SK-N-SH (cell line): ENCODE measurements around the gene NBL1. TPM values are rescaled to one million over a fixed set of nuclear protein-coding genes. Genes with fewer than 3 reads are reported as not detected.

Source experiments
- CTCF ChIA-PET: fragments of 300-600, 350-600 bp; formaldehyde crosslinking; extraction: SDS; loops from one replicate; lab custom pipeline; 2021; lab: Yijun Ruan, JAX
- POLR2A ChIA-PET: fragments of 350-600 bp; sonication (Branson Sonifier 250); formaldehyde crosslinking; extraction: SDS; loops from one replicate; lab custom pipeline; 2020; ENCODE audit warnings: antibody characterized with exemption, inconsistent platforms; lab: Yijun Ruan, JAX
- DNase-seq: peaks from one replicate; pipeline ENCODE4 v3.0.0; 2012
- H2AFZ ChIP-seq: fragments of 200-600 bp; sonication (generic); 2 replicates; pipeline ENCODE4 v1.8.1; 2016; ENCODE audit warnings: antibody characterized with exemption, mild to moderate bottlenecking, low read depth
- H3F3A ChIP-seq: fragments of 200-600 bp; sonication (generic); replicated peaks from 2 replicates; pipeline ENCODE3; 2016; ENCODE audit warnings: antibody characterized with exemption, mild to moderate bottlenecking; ENCODE audit not compliant: insufficient read depth
- H3K27ac ChIP-seq, 2 experiments: fragments of 200-500 bp in 1 of 2; fragments of 200-600 bp in 1 of 2; sonication (Bioruptor generic) in 1 of 2; sonication (generic), shearing (Covaris generic) in 1 of 2; 2 replicates each; pipeline versions ENCODE4 v1.5.1 to v1.6.1; 2014 to 2016; ENCODE audit warnings: low read depth in 2 of 2, inconsistent platforms in 1 of 2, low read length in 1 of 2, mild to moderate bottlenecking in 1 of 2, mixed read lengths in 1 of 2
- H3K27me3 ChIP-seq: fragments of 200-600 bp; sonication (generic), shearing (Covaris generic); 2 replicates; pipeline ENCODE4 v1.6.1; 2016; ENCODE audit warnings: mixed run types; ENCODE audit not compliant: insufficient read depth
- H3K36me3 ChIP-seq, 2 experiments: fragments of 200-500 bp in 1 of 2; fragments of 200-600 bp in 1 of 2; sonication (Bioruptor generic) in 1 of 2; sonication (generic) in 1 of 2; replicated peaks in 1 of 2; 2 replicates each; pipeline versions ENCODE3 to v1.5.1; 2014 to 2016; ENCODE audit warnings: low read length in 1 of 2, mild to moderate bottlenecking in 1 of 2; ENCODE audit not compliant: insufficient read depth in 2 of 2, control insufficient read depth in 1 of 2
- H3K4me1 ChIP-seq, 2 experiments: fragments of 200-500 bp in 1 of 2; fragments of 200-600 bp in 1 of 2; sonication (Bioruptor generic) in 1 of 2; sonication (generic), shearing (Covaris generic) in 1 of 2; 2 replicates each; pipeline versions ENCODE4 v1.5.1 to v1.6.1; 2014 to 2016; ENCODE audit warnings: low read depth in 1 of 2, low read length in 1 of 2, mixed run types in 1 of 2; ENCODE audit not compliant: insufficient read depth in 2 of 2, control insufficient read depth in 1 of 2
- H3K4me2 ChIP-seq: fragments of 200-600 bp; sonication (generic), shearing (Covaris generic); 2 replicates; pipeline ENCODE4 v1.6.1; 2017; ENCODE audit warnings: mixed run types
- H3K4me3 ChIP-seq, 2 experiments: fragments of 200-500 bp in 1 of 2; fragments of 200-600 bp in 1 of 2; sonication (Bioruptor generic) in 1 of 2; sonication (generic), shearing (Covaris generic) in 1 of 2; 2 replicates each; pipeline versions ENCODE4 v1.5.1 to v1.8.1; 2014 to 2016; ENCODE audit warnings: low read depth in 2 of 2, inconsistent platforms in 1 of 2, low read length in 1 of 2, mild to moderate bottlenecking in 1 of 2, mixed read lengths in 1 of 2, moderate library complexity in 1 of 2
- H3K79me2 ChIP-seq: fragments of 200-600 bp; sonication (generic); 2 replicates; pipeline ENCODE4 v1.8.1; 2017; ENCODE audit warnings: mild to moderate bottlenecking; ENCODE audit not compliant: insufficient read depth
- H3K9ac ChIP-seq: fragments of 200-600 bp; sonication (generic); 2 replicates; pipeline ENCODE4 v1.6.1; 2017; ENCODE audit warnings: mixed run types
- H3K9me2 ChIP-seq: fragments of 200-600 bp; sonication (generic); 2 replicates; pipeline ENCODE4 v1.6.1; 2017; ENCODE audit warnings: mixed run types
- H3K9me3 ChIP-seq: fragments of 200-600 bp; sonication (generic); 2 replicates; pipeline ENCODE4 v1.6.1; 2017; ENCODE audit warnings: mixed run types, mild to moderate bottlenecking, moderate library complexity
- H4K20me1 ChIP-seq: fragments of 200-600 bp; sonication (generic); 2 replicates; pipeline ENCODE4 v1.6.1; 2017; ENCODE audit warnings: mild to moderate bottlenecking, mixed run types; ENCODE audit not compliant: insufficient read depth
- ELF1 ChIP-seq: IDR thresholded peaks from 2 replicates; pipeline ENCODE4 v1.4.0; 2012
- JUND ChIP-seq: IDR thresholded peaks from 2 replicates; pipeline ENCODE4 v1.4.0; 2012
- NRF1 ChIP-seq: IDR thresholded peaks from 2 replicates; pipeline ENCODE4 v1.6.1; 2012; ENCODE audit warnings: low read depth, mild to moderate bottlenecking, low read length
- POLR2AphosphoS5 ChIP-seq: IDR thresholded peaks from 2 replicates; pipeline ENCODE4 v1.6.1; 2012; ENCODE audit warnings: low read depth, low read length
- RCOR1 ChIP-seq: fragments of 150-350 bp; IDR thresholded peaks from 2 replicates; pipeline ENCODE4 v1.6.1; 2017; ENCODE audit warnings: antibody characterized with exemption, low read length
- RFX5 ChIP-seq: IDR thresholded peaks from 2 replicates; pipeline ENCODE4 v1.6.1; 2012; ENCODE audit warnings: mild to moderate bottlenecking, improper control_type of control experiment, low read length
- SIN3A ChIP-seq: IDR thresholded peaks from 2 replicates; pipeline ENCODE4 v1.6.1; 2012; ENCODE audit warnings: low read depth, mild to moderate bottlenecking, low read length, moderate library complexity, borderline replicate concordance
- TCF12 ChIP-seq: IDR thresholded peaks from 2 replicates; pipeline ENCODE4 v1.4.0; 2012
- WGBS: methylation state at CpG from one replicate; pipeline ENCODE4 v1.1.6; 2017; ENCODE audit warnings: low lambda C conversion rate; 5-methylcytosine and 5-hydroxymethylcytosine counted together
- polyA plus RNA-seq, 3 experiments: library from polyadenylated mRNA; depleted of rRNA; stranded (reverse); fragments of >200 nt; gene quantifications; 2 replicates each; pipeline ENCODE4 v1.2.3, GENCODE V29; 2012
- TF ChIP-seq, protein P1 (sequence below): fragments of 200-600 bp; sonication (generic); IDR thresholded peaks from 2 replicates; pipeline ENCODE4 v1.6.1; 2017; ENCODE audit warnings: antibody characterized with exemption, mild to moderate bottlenecking, moderate library complexity
- TF ChIP-seq, protein P2 (sequence below): IDR thresholded peaks from 2 replicates; pipeline ENCODE4 v1.4.0; 2012; ENCODE audit warnings: low read depth
- TF ChIP-seq, protein P3 (sequence below): IDR thresholded peaks from 2 replicates; pipeline ENCODE4 v1.4.0; 2012; ENCODE audit warnings: low read depth, borderline replicate concordance
- TF ChIP-seq, protein P4 (sequence below): fragments of 150-350 bp; IDR thresholded peaks from 2 replicates; pipeline ENCODE4 v1.6.1; 2017; ENCODE audit warnings: antibody characterized with exemption, low read length, low read depth, borderline replicate concordance
- TF ChIP-seq, protein P5 (sequence below): IDR thresholded peaks from 2 replicates; pipeline ENCODE4; 2012

Gene NBL1
- polyA plus RNA-seq, 1 of the 3 experiments (the other 2 are of a cell fraction), result 36.1 TPM

DNA sequence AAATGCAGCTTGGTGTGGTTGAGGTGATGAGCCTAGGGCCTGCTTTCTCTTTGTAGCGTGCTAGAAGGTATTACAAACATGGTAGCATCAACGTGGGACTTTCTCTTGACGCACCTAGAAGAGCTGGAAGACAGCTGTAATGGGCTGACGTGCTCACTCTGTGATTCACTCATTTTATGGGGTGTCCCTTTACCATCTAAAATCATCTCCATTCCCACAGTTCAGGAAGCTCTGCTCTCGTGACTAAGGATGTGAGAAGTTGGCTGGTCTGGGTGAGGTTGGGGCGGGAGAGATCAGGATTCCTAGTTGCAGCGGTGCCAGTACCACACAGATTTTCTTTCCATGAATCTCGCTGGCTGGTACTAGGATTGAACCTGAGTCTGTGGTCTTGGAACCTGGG lies 24.8 kb downstream of the NBL1 start:
- Histone ChIP-seq H3K4me2 (no peak overlapping the region), H3K4me1 (peaks cover 0 to 3% of the 10 kb centered on the region in 2 experiments; a peak in 1 of 4 replicates), H3K79me2 (no peaks in the 10 kb centered on the region)
- TF ChIP-seq JUND (no peak), POLR2AphosphoS5 (no peak), TCF12 (no peak), NRF1 (no peak)
- TF ChIP-seq, protein P1, sequence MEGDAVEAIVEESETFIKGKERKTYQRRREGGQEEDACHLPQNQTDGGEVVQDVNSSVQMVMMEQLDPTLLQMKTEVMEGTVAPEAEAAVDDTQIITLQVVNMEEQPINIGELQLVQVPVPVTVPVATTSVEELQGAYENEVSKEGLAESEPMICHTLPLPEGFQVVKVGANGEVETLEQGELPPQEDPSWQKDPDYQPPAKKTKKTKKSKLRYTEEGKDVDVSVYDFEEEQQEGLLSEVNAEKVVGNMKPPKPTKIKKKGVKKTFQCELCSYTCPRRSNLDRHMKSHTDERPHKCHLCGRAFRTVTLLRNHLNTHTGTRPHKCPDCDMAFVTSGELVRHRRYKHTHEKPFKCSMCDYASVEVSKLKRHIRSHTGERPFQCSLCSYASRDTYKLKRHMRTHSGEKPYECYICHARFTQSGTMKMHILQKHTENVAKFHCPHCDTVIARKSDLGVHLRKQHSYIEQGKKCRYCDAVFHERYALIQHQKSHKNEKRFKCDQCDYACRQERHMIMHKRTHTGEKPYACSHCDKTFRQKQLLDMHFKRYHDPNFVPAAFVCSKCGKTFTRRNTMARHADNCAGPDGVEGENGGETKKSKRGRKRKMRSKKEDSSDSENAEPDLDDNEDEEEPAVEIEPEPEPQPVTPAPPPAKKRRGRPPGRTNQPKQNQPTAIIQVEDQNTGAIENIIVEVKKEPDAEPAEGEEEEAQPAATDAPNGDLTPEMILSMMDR, result no peak
- TF ChIP-seq, protein P2, sequence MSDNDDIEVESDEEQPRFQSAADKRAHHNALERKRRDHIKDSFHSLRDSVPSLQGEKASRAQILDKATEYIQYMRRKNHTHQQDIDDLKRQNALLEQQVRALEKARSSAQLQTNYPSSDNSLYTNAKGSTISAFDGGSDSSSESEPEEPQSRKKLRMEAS, result no peak
- TF ChIP-seq, protein P3, sequence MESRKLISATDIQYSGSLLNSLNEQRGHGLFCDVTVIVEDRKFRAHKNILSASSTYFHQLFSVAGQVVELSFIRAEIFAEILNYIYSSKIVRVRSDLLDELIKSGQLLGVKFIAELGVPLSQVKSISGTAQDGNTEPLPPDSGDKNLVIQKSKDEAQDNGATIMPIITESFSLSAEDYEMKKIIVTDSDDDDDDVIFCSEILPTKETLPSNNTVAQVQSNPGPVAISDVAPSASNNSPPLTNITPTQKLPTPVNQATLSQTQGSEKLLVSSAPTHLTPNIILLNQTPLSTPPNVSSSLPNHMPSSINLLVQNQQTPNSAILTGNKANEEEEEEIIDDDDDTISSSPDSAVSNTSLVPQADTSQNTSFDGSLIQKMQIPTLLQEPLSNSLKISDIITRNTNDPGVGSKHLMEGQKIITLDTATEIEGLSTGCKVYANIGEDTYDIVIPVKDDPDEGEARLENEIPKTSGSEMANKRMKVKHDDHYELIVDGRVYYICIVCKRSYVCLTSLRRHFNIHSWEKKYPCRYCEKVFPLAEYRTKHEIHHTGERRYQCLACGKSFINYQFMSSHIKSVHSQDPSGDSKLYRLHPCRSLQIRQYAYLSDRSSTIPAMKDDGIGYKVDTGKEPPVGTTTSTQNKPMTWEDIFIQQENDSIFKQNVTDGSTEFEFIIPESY, result no peak
- TF ChIP-seq, all 33 proteins: peak for 0
- Histone ChIP-seq H3K4me3 (no peak overlapping the region), H3K9ac (no peak overlapping the region), H3K27ac (no peak overlapping the region), H4K20me1 (no peaks in the 10 kb centered on the region), H3F3A (no peaks in the 10 kb centered on the region), H3K27me3 (no peaks in the 10 kb centered on the region; the same call in 1 of the 2 replicates), H3K9me2 (no peaks in the 10 kb centered on the region), H3K9me3 (no peaks in the 10 kb centered on the region), H3K36me3 (no peaks in the 10 kb centered on the region), H2AFZ (no peak overlapping the region)
- DNase-seq, result no peak
- CTCF ChIA-PET, result interaction anchor here (1.0 to 33.1 kb wide), 6 partner anchors 9 to 213 kb away, joined by 3 to 553 read pairs (median 4); partner anchors contain the start of gene OTUD3
- POLR2A ChIA-PET, result no interaction called here
- WGBS, result 52% methylated on average over 8 of the region's 8 CpGs

DNA sequence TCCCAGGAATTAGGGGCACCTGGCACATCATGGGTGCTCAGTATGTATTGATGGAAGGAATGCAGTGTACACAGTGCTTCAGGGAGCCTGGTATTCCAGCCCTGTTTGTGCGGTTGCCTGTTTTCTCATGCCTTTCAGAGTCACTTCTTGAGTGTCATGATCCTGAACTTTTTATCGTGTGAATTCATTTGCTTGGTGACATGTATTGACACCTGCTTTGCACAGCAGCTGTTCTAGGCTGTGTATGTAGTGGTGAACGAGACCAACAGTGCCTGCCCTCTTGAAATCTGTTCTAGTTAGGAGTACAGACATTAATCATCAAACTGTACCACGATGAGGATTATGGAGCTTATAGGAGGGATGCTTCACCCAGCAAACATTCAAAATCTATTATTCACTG lies 26.7 kb downstream of the NBL1 start:
- H3K27ac ChIP-seq, result no peak overlapping the region
- H3K79me2 ChIP-seq, result no peaks in the 10 kb centered on the region
- H3K9ac ChIP-seq, result no peak overlapping the region
- no peaks in the 10 kb centered on the region for H3K9me2 ChIP-seq
- H2AFZ ChIP-seq, result no peak overlapping the region
- no peaks in the 10 kb centered on the region for H3K27me3 ChIP-seq
- H3F3A ChIP-seq, result no peaks in the 10 kb centered on the region
- H3K36me3 ChIP-seq, result no peaks in the 10 kb centered on the region
- WGBS, result 60% methylated on average over 4 of the region's 4 CpGs
- H3K4me2 ChIP-seq, result no peak overlapping the region
- no peak overlapping the region for H3K4me3 ChIP-seq
- H3K9me3 ChIP-seq, result no peaks in the 10 kb centered on the region
- DNase-seq, result no peak
- ChIA-PET POLR2A (no interaction called here), CTCF (interaction anchor here (1.4 to 33.1 kb wide), 3 partner anchors 10 to 326 kb away, joined by 3 to 553 read pairs (median 23); no protein-coding TSS in a partner anchor)
- H4K20me1 ChIP-seq, result no peaks in the 10 kb centered on the region
- no peaks in the 10 kb centered on the region; a peak in 1 of 4 replicates for H3K4me1 ChIP-seq
- no peak for TF ChIP-seq TCF12
- TF ChIP-seq, protein P4, sequence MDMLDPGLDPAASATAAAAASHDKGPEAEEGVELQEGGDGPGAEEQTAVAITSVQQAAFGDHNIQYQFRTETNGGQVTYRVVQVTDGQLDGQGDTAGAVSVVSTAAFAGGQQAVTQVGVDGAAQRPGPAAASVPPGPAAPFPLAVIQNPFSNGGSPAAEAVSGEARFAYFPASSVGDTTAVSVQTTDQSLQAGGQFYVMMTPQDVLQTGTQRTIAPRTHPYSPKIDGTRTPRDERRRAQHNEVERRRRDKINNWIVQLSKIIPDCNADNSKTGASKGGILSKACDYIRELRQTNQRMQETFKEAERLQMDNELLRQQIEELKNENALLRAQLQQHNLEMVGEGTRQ, result no peak
- TF ChIP-seq, protein P5, sequence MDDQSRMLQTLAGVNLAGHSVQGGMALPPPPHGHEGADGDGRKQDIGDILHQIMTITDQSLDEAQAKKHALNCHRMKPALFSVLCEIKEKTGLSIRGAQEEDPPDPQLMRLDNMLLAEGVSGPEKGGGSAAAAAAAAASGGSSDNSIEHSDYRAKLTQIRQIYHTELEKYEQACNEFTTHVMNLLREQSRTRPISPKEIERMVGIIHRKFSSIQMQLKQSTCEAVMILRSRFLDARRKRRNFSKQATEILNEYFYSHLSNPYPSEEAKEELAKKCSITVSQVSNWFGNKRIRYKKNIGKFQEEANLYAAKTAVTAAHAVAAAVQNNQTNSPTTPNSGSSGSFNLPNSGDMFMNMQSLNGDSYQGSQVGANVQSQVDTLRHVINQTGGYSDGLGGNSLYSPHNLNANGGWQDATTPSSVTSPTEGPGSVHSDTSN, result no peak
- no peak for TF ChIP-seq ELF1
- TF ChIP-seq NRF1, result no peak
- TF ChIP-seq, protein P2, result no peak
- no peak for TF ChIP-seq RCOR1
- TF ChIP-seq SIN3A, result no peak
- no peak for TF ChIP-seq RFX5
